Nephron (organoid): ENCODE data around the gene ABCA7.

ENCODE experiments used
- H3K27ac Mint-ChIP-seq, 3 experiments: 2 replicates each; pipeline ENCODE4 v1.8.0; 2020; ENCODE audit warnings: mixed read lengths in 3 of 3, mild to moderate bottlenecking in 2 of 3, moderate library complexity in 1 of 3
- H3K27me3 Mint-ChIP-seq: 2 replicates; pipeline ENCODE4 v1.8.0; 2021; ENCODE audit warnings: low read depth, mild to moderate bottlenecking, moderate library complexity, mixed read lengths
- H3K36me3 Mint-ChIP-seq: 2 replicates; pipeline ENCODE4 v1.8.0; 2020; ENCODE audit warnings: low read depth, mixed read lengths
- H3K4me1 Mint-ChIP-seq: 2 replicates; pipeline ENCODE4 v1.8.0; 2020; ENCODE audit warnings: mixed read lengths
- H3K4me3 Mint-ChIP-seq, 3 experiments: 2 replicates each; pipeline ENCODE4 v1.8.0; 2020; ENCODE audit warnings: mild to moderate bottlenecking in 3 of 3, mixed read lengths in 3 of 3, moderate library complexity in 2 of 3
- H3K9me3 Mint-ChIP-seq: 2 replicates; pipeline ENCODE4 v1.8.0; 2020; ENCODE audit warnings: mixed read lengths
- TF ChIP-seq, protein P1 (sequence below), 3 experiments: fragments of 200-600 bp; sonication (generic); IDR thresholded peaks; one replicate each; pipeline ENCODE4 v1.5.0; 2021; ENCODE audit warnings: antibody characterized with exemption in 3 of 3; ENCODE audit not compliant: unreplicated experiment in 3 of 3

The ABCA7 gene

GRCh38 chr19:1035998-1036621 lies 3.8 kb upstream of the ABCA7 start:
- H3K4me3 Mint-ChIP-seq = no peak overlapping the region
- no peaks in the 10 kb centered on the region for H3K27me3 Mint-ChIP-seq
- TF ChIP-seq, protein P1, sequence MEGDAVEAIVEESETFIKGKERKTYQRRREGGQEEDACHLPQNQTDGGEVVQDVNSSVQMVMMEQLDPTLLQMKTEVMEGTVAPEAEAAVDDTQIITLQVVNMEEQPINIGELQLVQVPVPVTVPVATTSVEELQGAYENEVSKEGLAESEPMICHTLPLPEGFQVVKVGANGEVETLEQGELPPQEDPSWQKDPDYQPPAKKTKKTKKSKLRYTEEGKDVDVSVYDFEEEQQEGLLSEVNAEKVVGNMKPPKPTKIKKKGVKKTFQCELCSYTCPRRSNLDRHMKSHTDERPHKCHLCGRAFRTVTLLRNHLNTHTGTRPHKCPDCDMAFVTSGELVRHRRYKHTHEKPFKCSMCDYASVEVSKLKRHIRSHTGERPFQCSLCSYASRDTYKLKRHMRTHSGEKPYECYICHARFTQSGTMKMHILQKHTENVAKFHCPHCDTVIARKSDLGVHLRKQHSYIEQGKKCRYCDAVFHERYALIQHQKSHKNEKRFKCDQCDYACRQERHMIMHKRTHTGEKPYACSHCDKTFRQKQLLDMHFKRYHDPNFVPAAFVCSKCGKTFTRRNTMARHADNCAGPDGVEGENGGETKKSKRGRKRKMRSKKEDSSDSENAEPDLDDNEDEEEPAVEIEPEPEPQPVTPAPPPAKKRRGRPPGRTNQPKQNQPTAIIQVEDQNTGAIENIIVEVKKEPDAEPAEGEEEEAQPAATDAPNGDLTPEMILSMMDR (IDR thresholded peaks at IDR 0.05; ENCODE audit: unreplicated experiment in 3 of 3) = no peak

GRCh38 chr19:1037621-1038064 lies 2.3 kb upstream of the ABCA7 start:
- Mint-ChIP-seq H3K9me3 (no peaks in the 10 kb centered on the region), H3K36me3 (peaks cover 40% of the 10 kb centered on the region), H3K27me3 (no peaks in the 10 kb centered on the region), H3K4me3 (no peak overlapping the region), H3K4me1 (peaks cover 25% of the 10 kb centered on the region), H3K27ac (no peak overlapping the region)
- TF ChIP-seq, protein P1 (IDR thresholded peaks at IDR 0.05; ENCODE audit: unreplicated experiment in 3 of 3) = no peak

More at GRCh38 chr19:1035998-1036621, 3.8 kb upstream of the ABCA7 start:
- Mint-ChIP-seq H3K36me3 (peaks cover 49% of the 10 kb centered on the region), H3K9me3 (no peaks in the 10 kb centered on the region), H3K4me1 (peaks cover 24% of the 10 kb centered on the region), H3K27ac (no peak overlapping the region)

DNA sequence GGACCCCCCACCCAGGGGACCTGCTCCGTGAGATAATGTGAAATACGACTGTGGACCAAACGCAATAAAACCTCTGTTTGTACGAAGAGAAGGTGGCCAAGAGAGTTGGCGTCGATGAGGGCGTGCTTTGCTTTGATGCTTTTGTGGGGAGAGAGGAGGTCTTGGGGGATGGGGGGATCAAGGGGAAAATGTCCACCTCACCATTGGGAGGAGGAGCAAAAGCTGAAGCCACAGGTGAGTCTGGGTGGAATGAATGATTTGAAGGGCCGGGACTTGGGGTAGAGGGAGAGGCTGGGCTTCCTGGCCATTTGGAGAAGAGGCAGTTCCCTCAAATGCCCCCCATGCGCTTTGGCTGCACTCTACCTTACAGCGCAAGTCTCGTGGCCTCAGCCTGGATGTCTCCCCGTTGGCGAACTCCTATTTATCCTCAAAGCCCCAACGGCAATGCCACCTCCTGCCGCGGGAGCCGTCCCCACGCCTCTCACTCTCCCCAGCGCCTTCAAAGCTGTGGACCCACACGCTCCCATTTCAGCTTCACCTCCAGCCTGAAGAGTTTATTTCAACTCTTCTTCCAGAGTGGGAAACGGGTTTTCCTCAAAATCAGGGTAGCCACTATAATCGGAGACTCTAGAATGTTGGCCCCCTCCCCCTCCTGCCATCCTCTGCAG lies 795 bp upstream of the ABCA7 start:
- Mint-ChIP-seq H3K27me3 (no peaks in the 10 kb centered on the region), H3K4me1 (peaks cover 25% of the 10 kb centered on the region), H3K4me3 (peak overlapping the region; percentile 89 to 94 (median 91)), H3K9me3 (no peaks in the 10 kb centered on the region), H3K36me3 (peaks cover 32% of the 10 kb centered on the region), H3K27ac (peak overlapping the region in 1 of 3 experiments; percentile 68)
- TF ChIP-seq, protein P1 (IDR thresholded peaks at IDR 0.05; ENCODE audit: unreplicated experiment in 3 of 3) = no peak

DNA sequence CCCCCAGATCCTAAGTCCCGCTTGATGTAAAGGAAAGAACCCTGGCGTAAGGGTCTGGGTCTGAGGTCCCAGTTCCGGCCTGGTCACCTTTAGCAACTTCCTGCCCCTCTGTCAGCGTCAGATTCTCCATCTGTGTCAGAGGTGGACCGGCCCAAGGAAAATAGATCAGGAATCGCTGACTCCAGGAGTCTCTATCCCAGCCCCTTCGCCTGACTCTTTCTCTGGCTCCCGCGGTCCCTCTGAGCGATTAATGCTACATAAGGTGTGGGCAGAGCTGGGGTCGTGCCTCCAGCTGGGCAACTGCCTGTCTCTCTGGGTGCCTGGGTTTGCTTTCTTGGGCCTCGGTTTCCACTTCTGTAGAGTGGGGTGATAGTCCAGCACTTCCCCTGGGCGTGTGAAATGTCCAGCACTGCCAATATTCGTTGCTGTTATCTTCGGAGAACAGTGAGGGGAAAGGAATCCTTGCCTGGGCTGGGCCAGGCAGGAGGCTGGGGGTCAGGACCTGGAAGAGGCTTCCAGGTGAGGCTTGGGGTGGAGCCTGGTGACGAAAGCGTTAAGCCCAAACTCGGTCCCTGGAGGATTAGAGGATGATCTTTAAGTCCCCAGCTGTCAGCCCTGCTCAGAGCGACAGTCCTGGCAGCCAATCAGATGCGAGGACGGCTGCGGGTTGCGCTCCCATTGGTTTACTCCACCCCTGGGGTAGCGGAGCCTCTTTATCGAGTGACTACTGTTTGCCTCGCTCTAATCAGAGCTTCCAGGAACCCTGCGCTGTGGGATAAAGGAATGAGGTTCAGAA lies 767 bp downstream of the ABCA7 start:
- H3K4me1 Mint-ChIP-seq = peaks cover 25% of the 10 kb centered on the region
- no peaks in the 10 kb centered on the region for H3K27me3 Mint-ChIP-seq
- H3K4me3 Mint-ChIP-seq = peak overlapping the region; percentile 89 to 94 (median 91)
- no peaks in the 10 kb centered on the region for H3K9me3 Mint-ChIP-seq
- TF ChIP-seq, protein P1 (IDR thresholded peaks at IDR 0.05; ENCODE audit: unreplicated experiment in 3 of 3) = no peak
- peaks cover 27% of the 10 kb centered on the region for H3K36me3 Mint-ChIP-seq
- H3K27ac Mint-ChIP-seq = peak overlapping the region in 1 of 3 experiments; percentile 35

GRCh38 chr19:1041272-1041834 lies 1.4 kb downstream of the ABCA7 start:
- Mint-ChIP-seq H3K9me3 (no peaks in the 10 kb centered on the region), H3K27ac (peak overlapping the region in 1 of 3 experiments; percentile 35), H3K27me3 (no peaks in the 10 kb centered on the region), H3K4me1 (peaks cover 25% of the 10 kb centered on the region), H3K4me3 (peak overlapping the region; percentile 89 to 94 (median 91)), H3K36me3 (peaks cover 21% of the 10 kb centered on the region)
- TF ChIP-seq, protein P1 (IDR thresholded peaks at IDR 0.05; ENCODE audit: unreplicated experiment in 3 of 3) = no peak
